Activated CD8-positive, alpha-beta memory T cell treated with anti-CD3 and anti-CD28 coated beads for 4 hours (primary cell): ENCODE measurements around the gene SAMD7.

Experiments used
- DNase-seq, 2 donors: peaks; one replicate each; pipeline ENCODE4 v3.0.0-alpha.2; 2020; ENCODE audit warnings: low read depth in 2 of 2

The SAMD7 gene, protein sequence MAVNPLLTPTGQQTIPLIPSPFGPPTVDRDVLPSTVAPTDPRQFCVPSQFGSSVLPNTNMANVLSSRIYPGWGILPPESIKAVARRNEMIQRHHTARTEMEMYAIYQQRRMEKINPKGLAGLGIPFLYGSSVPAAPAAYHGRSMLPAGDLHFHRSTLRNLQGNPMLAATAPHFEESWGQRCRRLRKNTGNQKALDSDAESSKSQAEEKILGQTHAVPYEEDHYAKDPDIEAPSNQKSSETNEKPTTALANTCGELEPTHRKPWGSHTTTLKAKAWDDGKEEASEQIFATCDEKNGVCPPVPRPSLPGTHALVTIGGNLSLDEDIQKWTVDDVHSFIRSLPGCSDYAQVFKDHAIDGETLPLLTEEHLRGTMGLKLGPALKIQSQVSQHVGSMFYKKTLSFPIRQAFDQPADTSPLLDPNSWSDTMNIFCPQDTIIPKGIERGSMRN

DNA sequence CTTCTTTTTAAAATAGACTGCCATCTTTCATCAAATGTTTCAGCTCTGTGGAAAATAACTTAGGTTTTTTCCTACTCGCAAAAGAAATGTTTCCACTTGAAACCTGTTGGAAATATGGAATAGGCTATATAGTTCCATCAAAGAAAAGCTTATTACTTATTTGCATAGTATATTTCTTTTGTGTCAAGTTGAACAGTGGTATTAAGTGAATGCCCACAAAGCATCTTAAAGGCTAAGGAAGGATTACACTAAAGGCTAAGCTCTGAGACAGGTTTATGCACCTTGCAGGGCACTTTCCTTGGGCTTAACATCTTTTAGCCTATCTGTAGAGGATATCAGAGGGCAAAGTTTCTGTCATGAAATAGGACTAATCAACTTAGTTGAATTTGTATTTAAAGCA lies at the start of gene SAMD7:
SAMD7 (plus strand) TSS at position 301 of the 400 bp plus-strand sequence. CDS start 7,927 bp downstream, outside the sequence.
- DNase-seq = no peak

DNA sequence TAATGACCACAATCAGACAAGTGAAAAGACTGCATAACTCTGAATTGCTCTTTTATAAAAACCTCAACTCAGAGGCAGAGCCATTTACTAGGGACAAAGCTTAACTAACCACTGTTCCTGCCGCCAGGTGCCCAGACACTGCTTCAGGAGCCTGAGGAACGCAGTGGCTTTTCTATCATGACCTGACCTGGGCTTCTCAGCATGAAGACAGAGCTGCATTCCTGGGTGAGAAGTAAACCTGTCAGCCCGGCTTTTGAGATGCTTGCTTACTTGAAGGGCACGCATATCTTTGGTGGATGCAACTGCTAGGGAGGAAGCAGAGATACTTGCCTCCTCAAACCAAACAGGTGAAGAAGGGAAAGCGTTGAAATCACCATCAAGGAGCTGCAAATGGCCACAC lies 49.5 kb upstream of the SAMD7 start:
- no peak for DNase-seq

- peak; percentile 19 to 21 for DNase-seq
Observed at GRCh38 chr3:169863458-169863899, 47.9 kb upstream of the SAMD7 start.

DNA sequence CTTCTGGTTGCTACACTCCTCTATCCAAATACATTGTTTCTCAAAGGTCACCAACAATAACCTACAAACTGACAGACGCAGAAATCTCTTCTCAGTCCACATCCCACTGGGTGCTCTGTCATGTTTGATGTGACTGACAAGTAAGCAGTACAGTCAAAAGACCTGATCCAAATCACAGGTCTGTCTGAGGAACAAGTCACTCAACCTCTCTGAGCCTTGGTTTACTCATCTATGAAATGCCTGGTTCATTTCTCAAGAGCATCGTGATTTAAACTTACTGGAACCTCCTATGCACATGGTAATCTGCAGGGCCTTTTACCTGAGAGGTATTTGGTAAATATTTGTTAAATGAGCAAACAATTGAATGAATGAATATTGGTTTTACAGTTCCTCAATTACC lies 47.1 kb upstream of the SAMD7 start:
- no peak for DNase-seq

- DNase-seq = peak in 1 of 2 donors; percentile 13
Observed at GRCh38 chr3:169865176-169865767, 46.1 kb upstream of the SAMD7 start.

- no peak for DNase-seq
Observed at GRCh38 chr3:169867584-169868210, 43.7 kb upstream of the SAMD7 start.

DNA sequence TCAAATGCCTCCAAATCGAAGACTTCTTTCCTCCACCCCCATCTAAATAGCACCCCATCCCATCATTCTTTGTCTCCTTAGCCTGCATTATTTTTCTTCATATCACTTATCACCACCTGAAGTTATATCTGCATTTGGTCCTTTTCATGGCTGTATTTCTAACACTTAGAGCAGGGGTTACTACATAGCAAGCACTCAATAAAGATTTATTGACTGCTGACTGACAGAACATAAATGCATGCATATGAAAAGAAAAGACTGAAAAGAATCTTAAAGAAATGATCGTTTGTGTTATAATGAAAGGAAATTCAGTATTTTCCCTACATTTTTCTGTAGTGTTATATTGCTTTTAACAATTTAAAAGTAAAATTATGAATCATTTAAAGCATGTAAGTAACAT lies 43.0 kb upstream of the SAMD7 start:
- no peak for DNase-seq

- no peak for DNase-seq
Observed at GRCh38 chr3:169869484-169870220, 41.7 kb upstream of the SAMD7 start, which contains the start of gene LRRC31. TSS of gene LRRC31 (minus strand) at chr3:169869935. CDS start at chr3:169869807, 128 bp downstream.

DNA sequence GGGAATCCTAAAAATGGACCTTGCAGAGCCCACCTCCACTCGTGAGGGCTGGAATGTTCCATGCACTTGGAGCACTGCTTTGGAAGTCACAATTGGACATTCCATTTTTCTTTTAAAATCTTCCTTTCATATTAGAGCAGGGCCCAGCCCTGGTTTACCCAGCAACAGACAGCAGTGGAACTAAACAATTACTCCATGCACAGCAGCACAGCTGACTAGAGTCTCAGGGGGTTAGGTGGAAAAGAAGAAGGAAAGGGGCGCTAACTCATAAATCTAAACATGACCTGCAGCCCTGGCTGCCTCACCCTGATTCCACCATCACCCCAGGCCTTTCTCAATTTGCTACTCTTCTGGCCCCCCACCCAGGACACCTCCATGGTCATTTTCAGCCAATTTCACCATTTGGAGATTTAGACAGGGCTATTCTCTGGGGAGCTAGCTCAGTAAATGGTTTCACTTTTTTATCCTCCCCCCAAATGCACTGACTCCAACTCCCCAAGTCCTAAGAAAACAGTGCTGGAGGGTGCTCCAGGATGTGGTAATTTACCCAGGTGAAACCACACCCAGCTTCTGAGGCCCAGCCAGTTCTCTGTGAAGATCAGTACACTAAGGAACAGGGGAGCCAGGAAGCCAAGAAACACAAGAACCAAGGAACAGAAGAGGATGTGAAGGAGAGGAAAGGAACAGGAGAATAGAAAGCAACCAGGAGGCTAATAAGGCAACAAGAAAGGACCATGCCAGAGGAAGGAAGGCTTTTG lies 40.1 kb upstream of the SAMD7 start:
- no peak for DNase-seq

GRCh38 chr3:169879013-169879557 lies 32.3 kb upstream of the SAMD7 start:
- DNase-seq = no peak

- no peak for DNase-seq
Observed at GRCh38 chr3:169879845-169880575, 31.4 kb upstream of the SAMD7 start.

- no peak for DNase-seq
Observed at GRCh38 chr3:169880576-169881250, 30.7 kb upstream of the SAMD7 start.

DNA sequence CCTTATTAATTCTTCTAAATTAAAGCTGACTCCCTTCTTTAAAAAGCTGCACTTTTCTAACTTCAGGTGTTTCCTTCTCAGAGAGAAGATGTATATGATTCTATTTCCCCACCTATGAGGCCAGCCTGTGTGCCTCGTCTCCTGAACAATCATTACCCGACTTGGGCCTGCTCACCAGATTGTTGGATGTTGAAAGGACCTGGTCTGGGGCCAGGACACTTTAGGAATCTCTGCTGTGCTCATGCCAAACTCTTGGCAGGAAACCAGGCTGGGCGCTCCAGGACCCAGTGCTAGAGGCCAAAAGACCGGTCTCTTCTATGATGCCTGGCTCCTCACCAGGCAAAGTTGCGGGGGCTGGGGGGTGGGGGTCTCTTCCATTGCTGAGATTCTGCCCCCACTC lies 24.7 kb upstream of the SAMD7 start:
- DNase-seq = no peak

GRCh38 chr3:169891886-169892285 lies 19.5 kb upstream of the SAMD7 start:
- DNase-seq = no peak

GRCh38 chr3:169894110-169894509 lies 17.3 kb upstream of the SAMD7 start:
- no peak for DNase-seq

- no peak for DNase-seq
Observed at GRCh38 chr3:169895072-169895471, 16.3 kb upstream of the SAMD7 start.

DNA sequence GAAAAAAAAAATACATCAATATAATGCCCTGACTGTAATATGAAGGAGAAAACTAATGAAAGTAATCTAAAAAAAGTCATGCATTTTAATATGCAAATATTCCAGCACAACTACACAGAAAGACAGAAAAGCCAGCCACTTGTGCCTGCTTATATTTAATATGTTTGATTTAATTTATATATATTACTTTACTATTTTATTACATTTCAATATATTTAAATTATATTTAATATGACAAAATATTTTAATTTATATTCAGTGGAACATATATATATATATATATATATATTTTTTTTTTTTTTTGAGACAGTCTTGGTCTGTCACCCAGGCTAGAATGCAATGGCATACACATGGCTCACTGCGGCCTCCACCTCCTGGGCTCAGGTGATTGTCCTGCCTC lies 14.1 kb upstream of the SAMD7 start:
- DNase-seq = no peak

DNA sequence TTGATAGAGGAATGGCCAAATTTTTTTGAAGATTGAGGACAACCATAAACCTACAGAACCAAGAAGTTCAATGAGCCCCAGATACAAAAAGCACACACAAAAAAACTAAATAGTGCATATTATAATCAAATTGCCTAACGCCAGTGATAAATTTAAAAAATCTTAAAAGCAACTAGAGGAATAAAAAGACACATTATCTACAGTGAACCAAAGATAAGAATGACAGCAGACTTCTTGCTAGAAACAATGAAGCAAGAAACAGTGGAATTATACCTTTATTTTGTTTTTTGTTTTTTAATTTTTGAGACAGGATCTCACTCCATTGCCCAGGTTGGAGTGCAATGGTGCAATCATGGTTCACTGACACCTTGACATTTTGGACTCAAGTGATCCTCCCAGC lies 9.9 kb upstream of the SAMD7 start:
- no peak for DNase-seq

DNA sequence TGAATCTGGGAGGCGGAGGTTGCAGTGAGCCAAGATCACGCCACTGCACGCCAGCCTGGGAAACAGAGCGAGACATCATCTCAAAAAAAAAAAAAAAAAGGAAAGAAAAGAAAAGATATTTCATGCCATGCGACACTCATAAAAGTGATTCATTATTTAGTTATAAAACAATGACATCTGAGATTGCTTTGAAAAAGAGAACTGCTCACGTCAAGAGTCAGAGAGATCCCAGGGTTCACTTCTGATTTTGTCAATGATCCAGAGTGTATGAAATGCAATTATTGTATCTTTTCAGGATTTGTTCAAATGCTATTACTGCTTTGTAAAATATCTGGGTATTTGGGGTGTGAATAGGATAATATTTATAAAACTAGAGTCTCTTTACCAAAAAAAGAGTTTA lies 6.0 kb upstream of the SAMD7 start:
- DNase-seq = no peak

- DNase-seq = no peak
Observed at GRCh38 chr3:169907476-169907875, 3.9 kb upstream of the SAMD7 start.
